HepG2 (cell line): ENCODE measurements around the gene KLF13. TPM values are rescaled to one million over a fixed set of nuclear protein-coding genes. Genes with fewer than 3 reads are reported as not detected.

ENCODE experiments used
- ATAC-seq: fragments of 200-7000 bp; cut with Tn5 transposase; 3 replicates; pipeline ENCODE4 v1.9.1; 2020; ENCODE audit warnings: mild to moderate bottlenecking, moderate library complexity
- BruUV-seq: library from RNA; stranded (reverse); fragments of 400-500 nt; replicated peaks from 2 replicates; lab custom pipeline; 2021; lab: Mats Ljungman, UMichigan
- CTCF ChIA-PET: fragments of 300-600 bp; formaldehyde crosslinking; extraction: SDS; loops from one replicate; lab custom pipeline; 2021; ENCODE audit warnings: low total read pairs, inconsistent platforms, low intra/inter-chr PET ratio; lab: Yijun Ruan, JAX
- POLR2A ChIA-PET: fragments of 350-600 bp; sonication (Branson Sonifier 250); formaldehyde crosslinking; loops from one replicate; lab custom pipeline; 2020; ENCODE audit warnings: antibody characterized with exemption, inconsistent platforms; lab: Yijun Ruan, JAX
- DNase-seq: peaks from one replicate; pipeline ENCODE4 v3.0.0-alpha.2; 2015; ENCODE audit warnings: low spot score
- FAIRE-seq: peaks from 3 replicates; lab custom pipeline; 2011; peaks lifted over from hg19 to GRCh38; lab: Jason Lieb, UNC
- H2AFZ ChIP-seq: one replicate; pipeline ENCODE4 v1.6.1; 2011; ENCODE audit warnings: low read length, inconsistent platforms
- H3K27ac ChIP-seq: fragments of 300-600 bp; 3 replicates; pipeline ENCODE4 v1.8.0; 2011; ENCODE audit warnings: mixed run types, mild to moderate bottlenecking, mixed read lengths, low read length, inconsistent platforms; ENCODE audit not compliant: insufficient read depth; ENCODE audit errors: extremely low read length
- H3K27me3 ChIP-seq, 2 experiments: fragments of 200-600 bp in 1 of 2; 2 replicates in 1 of 2; 3 replicates in 1 of 2; pipeline versions ENCODE4 v1.6.0 to v1.8.0; 2011; ENCODE audit warnings: low read length in 2 of 2, mild to moderate bottlenecking in 2 of 2, moderate library complexity in 2 of 2, inconsistent platforms in 1 of 2; ENCODE audit not compliant: insufficient read depth in 2 of 2, control insufficient read depth in 1 of 2
- H3K36me3 ChIP-seq, 2 experiments: fragments of 200-600 bp in 1 of 2; replicated peaks in 1 of 2; 2 replicates in 1 of 2; 3 replicates in 1 of 2; pipeline versions ENCODE4 v1.5.1 to v1.8.0; 2011; ENCODE audit warnings: low read length in 2 of 2, inconsistent platforms in 1 of 2; ENCODE audit not compliant: insufficient read depth in 2 of 2, control insufficient read depth in 1 of 2
- H3K4me1 ChIP-seq: 2 replicates; pipeline ENCODE4 v1.5.1; 2012; ENCODE audit warnings: low read length, inconsistent platforms; ENCODE audit not compliant: insufficient read depth
- H3K4me2 ChIP-seq: 2 replicates; pipeline ENCODE4 v1.6.0; 2011; ENCODE audit warnings: low read depth, low read length, inconsistent platforms
- H3K4me3 ChIP-seq, 3 experiments: fragments of 200-600 bp in 1 of 3; sonication (generic), shearing (Covaris generic) in 1 of 3; replicated peaks in 1 of 3; 2 replicates each; pipeline ENCODE4 v1.5.1; 2011 to 2016; ENCODE audit warnings: low read length in 3 of 3, inconsistent platforms in 2 of 3, low read depth in 2 of 3, mild to moderate bottlenecking in 2 of 3, control low read depth in 1 of 3, mixed read lengths in 1 of 3; ENCODE audit not compliant: insufficient read depth in 1 of 3
- H3K79me2 ChIP-seq: one replicate; pipeline ENCODE4 v1.6.1; 2011; ENCODE audit warnings: low read length, inconsistent platforms; ENCODE audit not compliant: insufficient read depth
- H3K9ac ChIP-seq: 2 replicates; pipeline ENCODE4 v1.6.0; 2011; ENCODE audit warnings: mild to moderate bottlenecking, low read depth, low read length, inconsistent platforms; ENCODE audit not compliant: insufficient read depth
- H3K9me3 ChIP-seq: 2 replicates; pipeline ENCODE4 v1.5.1; 2012; ENCODE audit warnings: mild to moderate bottlenecking, low read length
- H4K20me1 ChIP-seq: 2 replicates; pipeline ENCODE4 v1.6.0; 2011; ENCODE audit warnings: inconsistent platforms, mild to moderate bottlenecking, low read length, moderate library complexity; ENCODE audit not compliant: insufficient read depth
- ATM ChIP-seq: fragments of 450-650 bp; IDR thresholded peaks from 2 replicates; pipeline ENCODE4 v1.7.1; 2017; ENCODE audit warnings: mild to moderate bottlenecking, borderline replicate concordance
- CC2D1A ChIP-seq: sonication (generic); formaldehyde crosslinking; IDR thresholded peaks from 2 replicates; pipeline ENCODE4 v1.8.1; 2023; ENCODE audit warnings: mild to moderate bottlenecking, missing genetic modification reagents
- SP4 ChIP-seq: sonication (generic); formaldehyde crosslinking; IDR thresholded peaks from 2 replicates; pipeline ENCODE4 v1.8.1; 2023; ENCODE audit warnings: mild to moderate bottlenecking, missing genetic modification reagents
- ZNF317 ChIP-seq: sonication (generic); formaldehyde crosslinking; IDR thresholded peaks from 2 replicates; pipeline ENCODE4 v1.5.0; 2020; ENCODE audit warnings: mild to moderate bottlenecking, missing genetic modification reagents
- ZNF816 ChIP-seq: sonication (generic); formaldehyde crosslinking; IDR thresholded peaks from 2 replicates; pipeline ENCODE4 v1.8.0; 2022; ENCODE audit warnings: missing genetic modification reagents, mild to moderate bottlenecking, borderline replicate concordance
- WGBS: methylation state at CpG from one replicate; pipeline ENCODE4 v1.1.6; 2017; ENCODE audit warnings: low lambda C conversion rate; 5-methylcytosine and 5-hydroxymethylcytosine counted together
- in situ Hi-C: cut with HindIII; loops from 2 replicates; pipeline ENCODE4 v1.10.0; 2017; ENCODE audit warnings: low pct_unique_long_range_greater_than_20kb; ENCODE audit not compliant: extremely low pct_ligation_motif_present
- intact Hi-C: fragments of 100-400 bp; cut with micrococcal nuclease; formaldehyde crosslinking; loops from one replicate; pipeline ENCODE4 v1.10.0; 2022; ENCODE audit not compliant: unreplicated experiment
- polyA plus RNA-seq, 8 experiments: library from polyadenylated mRNA; depleted of rRNA in 3 of 8; stranded (reverse) in 7 of 8; unstranded in 1 of 8; fragments of >200 nt; fragmentation: Illumina TruSeq in 4 of 8; extraction: Trizol in 4 of 8; gene quantifications; 2 replicates each; pipeline versions ENCODE4 v1.2.1 to v1.2.3, GENCODE V29; 2011 to 2016; ENCODE audit warnings: low read depth in 4 of 8, missing spikeins in 1 of 8, mixed read lengths in 1 of 8; ENCODE audit not compliant: insufficient read depth in 1 of 8
- total RNA-seq, 5 experiments: library from RNA; depleted of rRNA; stranded (reverse); fragments of >200 nt; fragmentation: Illumina TruSeq; extraction: Trizol; gene quantifications; 2 replicates each; pipeline ENCODE4 v1.2.3, GENCODE V29; 2016; ENCODE audit warnings: low read depth in 1 of 5
- TF ChIP-seq, protein P1 (sequence below): sonication (generic); formaldehyde crosslinking; IDR thresholded peaks from 2 replicates; pipeline ENCODE4 v1.4.0; 2020; ENCODE audit warnings: missing genetic modification reagents
- TF ChIP-seq, protein P2 (sequence below): sonication (generic); formaldehyde crosslinking; IDR thresholded peaks from 2 replicates; pipeline ENCODE4 v1.4.0; 2020; ENCODE audit warnings: missing genetic modification reagents, borderline replicate concordance
- TF ChIP-seq, protein P3 (sequence below): sonication (generic); formaldehyde crosslinking; IDR thresholded peaks from 2 replicates; pipeline ENCODE4 v1.8.1; 2023; ENCODE audit warnings: mild to moderate bottlenecking, missing genetic modification reagents
- TF ChIP-seq, protein P4 (sequence below): sonication (generic); formaldehyde crosslinking; IDR thresholded peaks from 2 replicates; pipeline ENCODE4 v1.8.0; 2022; ENCODE audit warnings: missing genetic modification reagents, mild to moderate bottlenecking, moderate library complexity, borderline replicate concordance

Gene KLF13
- total and polyA plus RNA-seq, 2 of the 13 experiments (the other 11 are each of a cell fraction or from before 2014, with no cell fraction given): 16.8 to 25.1 TPM

- TF ChIP-seq, protein P1, sequence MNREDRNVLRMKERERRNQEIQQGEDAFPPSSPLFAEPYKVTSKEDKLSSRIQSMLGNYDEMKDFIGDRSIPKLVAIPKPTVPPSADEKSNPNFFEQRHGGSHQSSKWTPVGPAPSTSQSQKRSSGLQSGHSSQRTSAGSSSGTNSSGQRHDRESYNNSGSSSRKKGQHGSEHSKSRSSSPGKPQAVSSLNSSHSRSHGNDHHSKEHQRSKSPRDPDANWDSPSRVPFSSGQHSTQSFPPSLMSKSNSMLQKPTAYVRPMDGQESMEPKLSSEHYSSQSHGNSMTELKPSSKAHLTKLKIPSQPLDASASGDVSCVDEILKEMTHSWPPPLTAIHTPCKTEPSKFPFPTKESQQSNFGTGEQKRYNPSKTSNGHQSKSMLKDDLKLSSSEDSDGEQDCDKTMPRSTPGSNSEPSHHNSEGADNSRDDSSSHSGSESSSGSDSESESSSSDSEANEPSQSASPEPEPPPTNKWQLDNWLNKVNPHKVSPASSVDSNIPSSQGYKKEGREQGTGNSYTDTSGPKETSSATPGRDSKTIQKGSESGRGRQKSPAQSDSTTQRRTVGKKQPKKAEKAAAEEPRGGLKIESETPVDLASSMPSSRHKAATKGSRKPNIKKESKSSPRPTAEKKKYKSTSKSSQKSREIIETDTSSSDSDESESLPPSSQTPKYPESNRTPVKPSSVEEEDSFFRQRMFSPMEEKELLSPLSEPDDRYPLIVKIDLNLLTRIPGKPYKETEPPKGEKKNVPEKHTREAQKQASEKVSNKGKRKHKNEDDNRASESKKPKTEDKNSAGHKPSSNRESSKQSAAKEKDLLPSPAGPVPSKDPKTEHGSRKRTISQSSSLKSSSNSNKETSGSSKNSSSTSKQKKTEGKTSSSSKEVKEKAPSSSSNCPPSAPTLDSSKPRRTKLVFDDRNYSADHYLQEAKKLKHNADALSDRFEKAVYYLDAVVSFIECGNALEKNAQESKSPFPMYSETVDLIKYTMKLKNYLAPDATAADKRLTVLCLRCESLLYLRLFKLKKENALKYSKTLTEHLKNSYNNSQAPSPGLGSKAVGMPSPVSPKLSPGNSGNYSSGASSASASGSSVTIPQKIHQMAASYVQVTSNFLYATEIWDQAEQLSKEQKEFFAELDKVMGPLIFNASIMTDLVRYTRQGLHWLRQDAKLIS (CRISPR knock-in tag): no peak
- TF ChIP-seq ATM (no peak), CC2D1A (CRISPR knock-in tag) (no peak)
Measured at GRCh38 chr15:31400222-31400927, 73.7 kb downstream of the KLF13 start (continued).

GRCh38 chr15:31401282-31401681, 74.6 kb downstream of the KLF13 start:
- Histone ChIP-seq H3K79me2 (no peaks in the 10 kb centered on the region), H3K36me3 (no peaks in the 10 kb centered on the region), H3K27me3 (peaks cover 1 to 46% of the 10 kb centered on the region in 2 experiments; a peak in 3 of 5 replicates), H3K9me3 (no peaks in the 10 kb centered on the region), H3K4me3 (no peak overlapping the region), H3K9ac (no peak overlapping the region), H2AFZ (no peak overlapping the region), H3K27ac (no peak overlapping the region), H3K4me1 (peaks cover 62% of the 10 kb centered on the region), H4K20me1 (no peaks in the 10 kb centered on the region), H3K4me2 (no peak overlapping the region)
- 72% methylated on average over 5 of the region's 8 CpGs for WGBS
- in situ Hi-C loops (no loop called here), intact Hi-C loops (no loop called here)
- FAIRE-seq (no peak), ATAC-seq (no peak), DNase-seq (no peak)
- BruUV-seq: no TSS peak
- ChIA-PET POLR2A (no interaction called here), CTCF (no interaction called here)
- no peak for TF ChIP-seq SP4
- TF ChIP-seq, protein P2, sequence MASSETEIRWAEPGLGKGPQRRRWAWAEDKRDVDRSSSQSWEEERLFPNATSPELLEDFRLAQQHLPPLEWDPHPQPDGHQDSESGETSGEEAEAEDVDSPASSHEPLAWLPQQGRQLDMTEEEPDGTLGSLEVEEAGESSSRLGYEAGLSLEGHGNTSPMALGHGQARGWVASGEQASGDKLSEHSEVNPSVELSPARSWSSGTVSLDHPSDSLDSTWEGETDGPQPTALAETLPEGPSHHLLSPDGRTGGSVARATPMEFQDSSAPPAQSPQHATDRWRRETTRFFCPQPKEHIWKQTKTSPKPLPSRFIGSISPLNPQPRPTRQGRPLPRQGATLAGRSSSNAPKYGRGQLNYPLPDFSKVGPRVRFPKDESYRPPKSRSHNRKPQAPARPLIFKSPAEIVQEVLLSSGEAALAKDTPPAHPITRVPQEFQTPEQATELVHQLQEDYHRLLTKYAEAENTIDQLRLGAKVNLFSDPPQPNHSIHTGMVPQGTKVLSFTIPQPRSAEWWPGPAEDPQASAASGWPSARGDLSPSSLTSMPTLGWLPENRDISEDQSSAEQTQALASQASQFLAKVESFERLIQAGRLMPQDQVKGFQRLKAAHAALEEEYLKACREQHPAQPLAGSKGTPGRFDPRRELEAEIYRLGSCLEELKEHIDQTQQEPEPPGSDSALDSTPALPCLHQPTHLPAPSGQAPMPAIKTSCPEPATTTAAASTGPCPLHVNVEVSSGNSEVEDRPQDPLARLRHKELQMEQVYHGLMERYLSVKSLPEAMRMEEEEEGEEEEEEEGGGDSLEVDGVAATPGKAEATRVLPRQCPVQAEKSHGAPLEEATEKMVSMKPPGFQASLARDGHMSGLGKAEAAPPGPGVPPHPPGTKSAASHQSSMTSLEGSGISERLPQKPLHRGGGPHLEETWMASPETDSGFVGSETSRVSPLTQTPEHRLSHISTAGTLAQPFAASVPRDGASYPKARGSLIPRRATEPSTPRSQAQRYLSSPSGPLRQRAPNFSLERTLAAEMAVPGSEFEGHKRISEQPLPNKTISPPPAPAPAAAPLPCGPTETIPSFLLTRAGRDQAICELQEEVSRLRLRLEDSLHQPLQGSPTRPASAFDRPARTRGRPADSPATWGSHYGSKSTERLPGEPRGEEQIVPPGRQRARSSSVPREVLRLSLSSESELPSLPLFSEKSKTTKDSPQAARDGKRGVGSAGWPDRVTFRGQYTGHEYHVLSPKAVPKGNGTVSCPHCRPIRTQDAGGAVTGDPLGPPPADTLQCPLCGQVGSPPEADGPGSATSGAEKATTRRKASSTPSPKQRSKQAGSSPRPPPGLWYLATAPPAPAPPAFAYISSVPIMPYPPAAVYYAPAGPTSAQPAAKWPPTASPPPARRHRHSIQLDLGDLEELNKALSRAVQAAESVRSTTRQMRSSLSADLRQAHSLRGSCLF: no peak
- TF ChIP-seq, protein P3, sequence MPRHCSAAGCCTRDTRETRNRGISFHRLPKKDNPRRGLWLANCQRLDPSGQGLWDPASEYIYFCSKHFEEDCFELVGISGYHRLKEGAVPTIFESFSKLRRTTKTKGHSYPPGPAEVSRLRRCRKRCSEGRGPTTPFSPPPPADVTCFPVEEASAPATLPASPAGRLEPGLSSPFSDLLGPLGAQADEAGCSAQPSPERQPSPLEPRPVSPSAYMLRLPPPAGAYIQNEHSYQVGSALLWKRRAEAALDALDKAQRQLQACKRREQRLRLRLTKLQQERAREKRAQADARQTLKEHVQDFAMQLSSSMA: no peak
- no peak for TF ChIP-seq ZNF816 (CRISPR knock-in tag)
- TF ChIP-seq, protein P4, sequence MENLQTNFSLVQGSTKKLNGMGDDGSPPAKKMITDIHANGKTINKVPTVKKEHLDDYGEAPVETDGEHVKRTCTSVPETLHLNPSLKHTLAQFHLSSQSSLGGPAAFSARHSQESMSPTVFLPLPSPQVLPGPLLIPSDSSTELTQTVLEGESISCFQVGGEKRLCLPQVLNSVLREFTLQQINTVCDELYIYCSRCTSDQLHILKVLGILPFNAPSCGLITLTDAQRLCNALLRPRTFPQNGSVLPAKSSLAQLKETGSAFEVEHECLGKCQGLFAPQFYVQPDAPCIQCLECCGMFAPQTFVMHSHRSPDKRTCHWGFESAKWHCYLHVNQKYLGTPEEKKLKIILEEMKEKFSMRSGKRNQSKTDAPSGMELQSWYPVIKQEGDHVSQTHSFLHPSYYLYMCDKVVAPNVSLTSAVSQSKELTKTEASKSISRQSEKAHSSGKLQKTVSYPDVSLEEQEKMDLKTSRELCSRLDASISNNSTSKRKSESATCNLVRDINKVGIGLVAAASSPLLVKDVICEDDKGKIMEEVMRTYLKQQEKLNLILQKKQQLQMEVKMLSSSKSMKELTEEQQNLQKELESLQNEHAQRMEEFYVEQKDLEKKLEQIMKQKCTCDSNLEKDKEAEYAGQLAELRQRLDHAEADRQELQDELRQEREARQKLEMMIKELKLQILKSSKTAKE (CRISPR knock-in tag): no peak
- TF ChIP-seq ZNF317 (CRISPR knock-in tag): no peak
